OCI-LY1 (cell line): ENCODE measurements around the gene CNTN6.

Experiments
- EZH2 ChIP-seq: fragments of 200-600 bp; sonication (generic), shearing (Covaris generic); IDR thresholded peaks from 2 replicates; pipeline ENCODE4 v1.8.0; 2017; ENCODE audit warnings: borderline replicate concordance, mixed run types, mild to moderate bottlenecking, antibody characterized with exemption, low read length, moderate library complexity, mixed read lengths
- TF ChIP-seq, protein P1 (sequence below): fragments of 200-600 bp; sonication (generic), shearing (Covaris generic); IDR thresholded peaks from 2 replicates; pipeline ENCODE4 v1.5.1; 2017; ENCODE audit warnings: mild to moderate bottlenecking, antibody characterized with exemption, low read length, moderate library complexity, mixed read lengths

GRCh38 chr3:1216856-1217255 is 124.0 kb downstream of the CNTN6 start:
- TF ChIP-seq, protein P1, sequence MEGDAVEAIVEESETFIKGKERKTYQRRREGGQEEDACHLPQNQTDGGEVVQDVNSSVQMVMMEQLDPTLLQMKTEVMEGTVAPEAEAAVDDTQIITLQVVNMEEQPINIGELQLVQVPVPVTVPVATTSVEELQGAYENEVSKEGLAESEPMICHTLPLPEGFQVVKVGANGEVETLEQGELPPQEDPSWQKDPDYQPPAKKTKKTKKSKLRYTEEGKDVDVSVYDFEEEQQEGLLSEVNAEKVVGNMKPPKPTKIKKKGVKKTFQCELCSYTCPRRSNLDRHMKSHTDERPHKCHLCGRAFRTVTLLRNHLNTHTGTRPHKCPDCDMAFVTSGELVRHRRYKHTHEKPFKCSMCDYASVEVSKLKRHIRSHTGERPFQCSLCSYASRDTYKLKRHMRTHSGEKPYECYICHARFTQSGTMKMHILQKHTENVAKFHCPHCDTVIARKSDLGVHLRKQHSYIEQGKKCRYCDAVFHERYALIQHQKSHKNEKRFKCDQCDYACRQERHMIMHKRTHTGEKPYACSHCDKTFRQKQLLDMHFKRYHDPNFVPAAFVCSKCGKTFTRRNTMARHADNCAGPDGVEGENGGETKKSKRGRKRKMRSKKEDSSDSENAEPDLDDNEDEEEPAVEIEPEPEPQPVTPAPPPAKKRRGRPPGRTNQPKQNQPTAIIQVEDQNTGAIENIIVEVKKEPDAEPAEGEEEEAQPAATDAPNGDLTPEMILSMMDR, result no peak
- no peak for TF ChIP-seq EZH2
